K562 (cell line): ENCODE measurements around the gene RPL38. TPM values are rescaled to one million over a fixed set of nuclear protein-coding genes. Genes with fewer than 3 reads are reported as not detected.

Experiments
- BMI1 ChIP-seq: fragments of 150-350 bp; IDR thresholded peaks from 2 replicates; pipeline ENCODE4 v1.6.1; 2014; ENCODE audit warnings: low read length
- ELF4 ChIP-seq: fragments of 450-650 bp; formaldehyde crosslinking; IDR thresholded peaks from 2 replicates; pipeline ENCODE4 v1.4.0; 2022; ENCODE audit warnings: missing genetic modification characterization
- HMG20B ChIP-seq: fragments of 250-450 bp; sonication (Bioruptor Pico); IDR thresholded peaks from 2 replicates; pipeline ENCODE4 v1.5.0; 2021; ENCODE audit warnings: mild to moderate bottlenecking
- HNRNPUL1 ChIP-seq: fragments of 200-400 bp; formaldehyde crosslinking; IDR thresholded peaks from 2 replicates; pipeline ENCODE4 v1.6.1; 2017; ENCODE audit warnings: low read length
- JUN ChIP-seq, 2 experiments: sonication (generic) in 1 of 2; formaldehyde crosslinking in 1 of 2; IDR thresholded peaks; 2 replicates each; pipeline versions ENCODE4 v1.6.1 to v1.8.0; 2012 to 2022; ENCODE audit warnings: borderline replicate concordance in 2 of 2, mild to moderate bottlenecking in 2 of 2, improper control_type of control experiment in 1 of 2, low read depth in 1 of 2, low read length in 1 of 2, missing genetic modification reagents in 1 of 2
- PHF21A ChIP-seq: fragments of 450-650 bp; IDR thresholded peaks from 2 replicates; pipeline ENCODE4 v1.6.1; 2017; ENCODE audit warnings: low read depth, borderline replicate concordance
- RBBP5 ChIP-seq: fragments of 200-600 bp; sonication (generic); IDR thresholded peaks from 2 replicates; pipeline ENCODE4 v1.6.1; 2012; ENCODE audit warnings: borderline replicate concordance, mild to moderate bottlenecking, low read length, control low read depth, inconsistent platforms; ENCODE audit not compliant: insufficient read depth, poor library complexity, severe bottlenecking
- SMAD4 ChIP-seq: fragments of 250-450 bp; sonication (Bioruptor Pico); conservative IDR thresholded peaks from 2 replicates; pipeline ENCODE4 v1.8.0; 2021; ENCODE audit warnings: inconsistent platforms, mild to moderate bottlenecking, moderate library complexity
- SMARCA4 ChIP-seq: fragments of 450-650 bp; IDR thresholded peaks from 2 replicates; pipeline ENCODE4 v1.6.1; 2016
- STAT5A ChIP-seq: IDR thresholded peaks from 2 replicates; pipeline ENCODE4 v1.6.1; 2012; ENCODE audit warnings: low read length, inconsistent platforms, borderline replicate concordance
- TSC22D4 ChIP-seq: fragments of 450-650 bp; IDR thresholded peaks from 2 replicates; pipeline ENCODE4 v1.6.1; 2016; ENCODE audit warnings: missing genetic modification characterization, missing biosample characterization, control low read depth
- YBX1 ChIP-seq: fragments of 450-650 bp; IDR thresholded peaks from 2 replicates; pipeline ENCODE4 v1.7.1; 2016; ENCODE audit warnings: mild to moderate bottlenecking
- ZBTB8A ChIP-seq: fragments of 450-650 bp; IDR thresholded peaks from 2 replicates; pipeline ENCODE4 v1.6.1; 2018; ENCODE audit warnings: mild to moderate bottlenecking, moderate library complexity; ENCODE audit not compliant: partially characterized antibody
- ZFPM2 ChIP-seq: fragments of 250-450 bp; sonication (Bioruptor Pico); IDR thresholded peaks from 2 replicates; pipeline ENCODE4 v1.5.1; 2022; ENCODE audit warnings: mild to moderate bottlenecking
- ZKSCAN8 ChIP-seq: fragments of 200-800 bp; sonication (Bioruptor generic); IDR thresholded peaks from 2 replicates; pipeline ENCODE4 v1.6.1; 2016; ENCODE audit warnings: missing genetic modification characterization, missing compliant biosample characterization
- ZNF354B ChIP-seq: fragments of 250-450 bp; sonication (Bioruptor Pico); IDR thresholded peaks from 2 replicates; pipeline ENCODE4 v1.4.0; 2020
- ZNF764 ChIP-seq: fragments of 250-450 bp; sonication (Bioruptor Pico); IDR thresholded peaks from 2 replicates; pipeline ENCODE4 v1.4.0; 2020; ENCODE audit warnings: low read depth, mild to moderate bottlenecking, moderate library complexity
- polyA plus RNA-seq, 8 experiments: library from polyadenylated mRNA; depleted of rRNA in 4 of 8; stranded (reverse) in 5 of 8; unstranded in 3 of 8; fragments of >200 nt; fragmentation: Nextera tagmentation in 2 of 8; fragmentation: Illumina TruSeq in 1 of 8; extraction: Ambion mirVana in 2 of 8; extraction: Trizol in 1 of 8; gene quantifications; 2 replicates each; pipeline versions ENCODE4 v1.2.1 to v1.2.3, GENCODE V29; 2011 to 2014; ENCODE audit warnings: inconsistent platforms in 1 of 8, missing spikeins in 1 of 8
- total RNA-seq, 7 experiments: library from RNA; depleted of rRNA in 6 of 7; stranded (reverse); fragments of >200 nt in 6 of 7; fragmentation: Illumina TruSeq in 2 of 7; extraction: Trizol in 2 of 7; gene quantifications; 2 replicates each; pipeline versions ENCODE4 v1.2.1 to v1.2.3, GENCODE V29; 2011 to 2021; ENCODE audit warnings: low replicate concordance in 1 of 7
- TF ChIP-seq, protein P1 (sequence below): fragments of 250-450 bp; sonication (Bioruptor Pico); IDR thresholded peaks from 2 replicates; pipeline ENCODE4 v1.8.0; 2022; ENCODE audit warnings: moderate library complexity, mild to moderate bottlenecking, inconsistent platforms
- TF ChIP-seq, protein P2 (sequence below): fragments of 250-450 bp; sonication (Bioruptor Pico); IDR thresholded peaks from 2 replicates; pipeline ENCODE4 v1.8.0; 2021; ENCODE audit warnings: mild to moderate bottlenecking, moderate library complexity
- TF ChIP-seq, protein P3 (sequence below): sonication (generic); formaldehyde crosslinking; IDR thresholded peaks from 2 replicates; pipeline ENCODE4 v1.9.0; 2022; ENCODE audit warnings: mild to moderate bottlenecking, missing genetic modification reagents
- TF ChIP-seq, protein P4 (sequence below), 2 experiments: fragments of 200-800 bp in 1 of 2; sonication (Bioruptor generic) in 1 of 2; sonication (generic) in 1 of 2; formaldehyde crosslinking in 1 of 2; IDR thresholded peaks in 1 of 2; conservative IDR thresholded peaks in 1 of 2; 2 replicates each; pipeline versions ENCODE4 v1.5.0 to v1.6.1; 2016 to 2020; ENCODE audit warnings: missing compliant biosample characterization in 1 of 2, missing genetic modification characterization in 1 of 2, missing genetic modification reagents in 1 of 2

Gene RPL38
- total and polyA plus RNA-seq, 9 of the 15 experiments (the other 6 are each of a cell fraction or from before 2014, with no cell fraction given), result 1,224 to 3,864 (median 1,939) TPM

DNA sequence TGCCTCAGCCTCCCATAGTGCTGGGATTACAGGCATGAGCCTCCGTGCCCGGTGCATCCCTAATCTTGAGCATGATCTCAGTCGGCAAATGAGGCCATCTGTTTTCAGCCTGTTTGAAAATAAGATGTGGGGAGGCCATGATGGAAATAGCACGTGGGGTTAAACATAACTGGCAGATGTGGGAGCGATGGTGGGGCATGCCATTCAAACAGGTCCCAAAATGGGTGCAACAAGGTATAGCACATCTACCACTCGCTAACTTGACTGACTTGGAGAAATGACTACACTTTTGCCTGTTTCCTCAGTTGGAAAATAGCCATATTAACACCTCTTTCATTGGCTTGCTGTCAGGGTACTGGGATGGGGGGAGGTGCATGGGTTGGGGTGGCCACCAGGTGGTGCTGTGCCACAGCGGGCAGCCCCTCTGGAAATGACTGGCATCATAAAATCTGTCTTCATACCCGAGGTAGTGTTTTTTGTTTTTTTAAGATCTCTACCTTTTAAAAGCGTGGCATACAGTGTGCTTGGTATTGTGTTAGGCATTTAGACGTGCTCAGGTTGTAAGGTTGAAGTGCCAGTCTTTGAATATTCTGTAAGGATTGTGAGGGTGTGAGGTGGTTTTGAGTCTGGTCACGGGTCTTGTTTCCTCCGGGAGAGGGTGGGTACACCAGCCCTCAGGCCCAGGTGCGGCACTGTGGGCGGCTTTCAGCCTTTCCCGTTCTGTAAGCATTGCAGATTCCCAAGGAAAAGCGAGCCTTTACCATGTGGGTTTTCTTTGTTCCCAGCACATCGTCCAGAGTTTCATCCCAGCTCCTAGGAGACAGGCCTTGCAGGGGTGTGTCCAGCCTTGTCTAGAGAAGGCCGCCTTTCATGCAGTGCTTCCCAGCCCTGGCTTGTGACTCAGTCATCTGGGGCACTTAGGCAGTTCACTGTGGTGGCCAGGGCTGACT, 7.0 kb downstream of the RPL38 start (continued):
- TF ChIP-seq, protein P1, sequence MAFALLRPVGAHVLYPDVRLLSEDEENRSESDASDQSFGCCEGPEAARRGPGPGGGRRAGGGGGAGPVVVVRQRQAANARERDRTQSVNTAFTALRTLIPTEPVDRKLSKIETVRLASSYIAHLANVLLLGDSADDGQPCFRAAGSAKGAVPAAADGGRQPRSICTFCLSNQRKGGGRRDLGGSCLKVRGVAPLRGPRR (CRISPR knock-in tag), result no peak
- TF ChIP-seq, protein P2, sequence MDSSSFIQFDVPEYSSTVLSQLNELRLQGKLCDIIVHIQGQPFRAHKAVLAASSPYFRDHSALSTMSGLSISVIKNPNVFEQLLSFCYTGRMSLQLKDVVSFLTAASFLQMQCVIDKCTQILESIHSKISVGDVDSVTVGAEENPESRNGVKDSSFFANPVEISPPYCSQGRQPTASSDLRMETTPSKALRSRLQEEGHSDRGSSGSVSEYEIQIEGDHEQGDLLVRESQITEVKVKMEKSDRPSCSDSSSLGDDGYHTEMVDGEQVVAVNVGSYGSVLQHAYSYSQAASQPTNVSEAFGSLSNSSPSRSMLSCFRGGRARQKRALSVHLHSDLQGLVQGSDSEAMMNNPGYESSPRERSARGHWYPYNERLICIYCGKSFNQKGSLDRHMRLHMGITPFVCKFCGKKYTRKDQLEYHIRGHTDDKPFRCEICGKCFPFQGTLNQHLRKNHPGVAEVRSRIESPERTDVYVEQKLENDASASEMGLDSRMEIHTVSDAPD, result no peak
- TF ChIP-seq STAT5A (0 out of 2 replicates have a peak, but pooled peaks have one; percentile 27), ZFPM2 (CRISPR knock-in tag) (no peak), HNRNPUL1 (no peak), PHF21A (no peak), YBX1 (no peak), RBBP5 (peak; percentile 20), ZNF354B (CRISPR knock-in tag) (no peak), ZBTB8A (no peak), TSC22D4 (tag) (no peak), SMAD4 (no peak), ZNF764 (no peak), SMARCA4 (no peak), JUN (IDR thresholded peaks at IDR 0.05; ENCODE audit: borderline replicate concordance, low read depth, low read length) (no peak), JUN (CRISPR knock-in tag; IDR thresholded peaks at IDR 0.05; ENCODE audit: borderline replicate concordance) (no peak), BMI1 (no peak), ELF4 (no peak), ZKSCAN8 (CRISPR knock-in tag) (no peak), HMG20B (CRISPR knock-in tag) (no peak)
- TF ChIP-seq, protein P3, sequence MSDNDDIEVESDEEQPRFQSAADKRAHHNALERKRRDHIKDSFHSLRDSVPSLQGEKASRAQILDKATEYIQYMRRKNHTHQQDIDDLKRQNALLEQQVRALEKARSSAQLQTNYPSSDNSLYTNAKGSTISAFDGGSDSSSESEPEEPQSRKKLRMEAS (CRISPR knock-in tag), result peak; percentile 37; the same call in 1 of the 2 replicates
- TF ChIP-seq, protein P4, sequence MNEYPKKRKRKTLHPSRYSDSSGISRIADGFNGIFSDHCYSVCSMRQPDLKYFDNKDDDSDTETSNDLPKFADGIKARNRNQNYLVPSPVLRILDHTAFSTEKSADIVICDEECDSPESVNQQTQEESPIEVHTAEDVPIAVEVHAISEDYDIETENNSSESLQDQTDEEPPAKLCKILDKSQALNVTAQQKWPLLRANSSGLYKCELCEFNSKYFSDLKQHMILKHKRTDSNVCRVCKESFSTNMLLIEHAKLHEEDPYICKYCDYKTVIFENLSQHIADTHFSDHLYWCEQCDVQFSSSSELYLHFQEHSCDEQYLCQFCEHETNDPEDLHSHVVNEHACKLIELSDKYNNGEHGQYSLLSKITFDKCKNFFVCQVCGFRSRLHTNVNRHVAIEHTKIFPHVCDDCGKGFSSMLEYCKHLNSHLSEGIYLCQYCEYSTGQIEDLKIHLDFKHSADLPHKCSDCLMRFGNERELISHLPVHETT (CRISPR knock-in tag; conservative IDR thresholded peaks at IDR 0.05 in 1 of 2, IDR thresholded peaks at IDR 0.05 in 1 of 2), result no peak; a peak in 1 of 4 replicates
